Epithelial cell of esophagus (primary cell): Measurements from ENCODE around the gene MOB3B.

Experiments
- DNase-seq: peaks from one replicate; pipeline ENCODE4 v3.0.0; 2010; ENCODE audit warnings: low read depth
- H3K4me3 ChIP-seq: 2 replicates; pipeline ENCODE4 v1.5.1; 2011; ENCODE audit warnings: mild to moderate bottlenecking, low read length, control low read depth
- TF ChIP-seq, protein P1 (sequence below): IDR thresholded peaks from 2 replicates; pipeline ENCODE4 v1.5.1; 2011; ENCODE audit warnings: low read depth, mild to moderate bottlenecking, low read length, control low read depth, inconsistent platforms; ENCODE audit not compliant: insufficient read depth; ENCODE audit errors: missing control alignments

Gene MOB3B

GRCh38 chr9:27293996-27294395 is 235.6 kb downstream of the MOB3B start:
- TF ChIP-seq, protein P1, sequence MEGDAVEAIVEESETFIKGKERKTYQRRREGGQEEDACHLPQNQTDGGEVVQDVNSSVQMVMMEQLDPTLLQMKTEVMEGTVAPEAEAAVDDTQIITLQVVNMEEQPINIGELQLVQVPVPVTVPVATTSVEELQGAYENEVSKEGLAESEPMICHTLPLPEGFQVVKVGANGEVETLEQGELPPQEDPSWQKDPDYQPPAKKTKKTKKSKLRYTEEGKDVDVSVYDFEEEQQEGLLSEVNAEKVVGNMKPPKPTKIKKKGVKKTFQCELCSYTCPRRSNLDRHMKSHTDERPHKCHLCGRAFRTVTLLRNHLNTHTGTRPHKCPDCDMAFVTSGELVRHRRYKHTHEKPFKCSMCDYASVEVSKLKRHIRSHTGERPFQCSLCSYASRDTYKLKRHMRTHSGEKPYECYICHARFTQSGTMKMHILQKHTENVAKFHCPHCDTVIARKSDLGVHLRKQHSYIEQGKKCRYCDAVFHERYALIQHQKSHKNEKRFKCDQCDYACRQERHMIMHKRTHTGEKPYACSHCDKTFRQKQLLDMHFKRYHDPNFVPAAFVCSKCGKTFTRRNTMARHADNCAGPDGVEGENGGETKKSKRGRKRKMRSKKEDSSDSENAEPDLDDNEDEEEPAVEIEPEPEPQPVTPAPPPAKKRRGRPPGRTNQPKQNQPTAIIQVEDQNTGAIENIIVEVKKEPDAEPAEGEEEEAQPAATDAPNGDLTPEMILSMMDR = no peak
- H3K4me3 ChIP-seq = no peak overlapping the region
- no peak for DNase-seq

- DNase-seq = no peak
- no peak overlapping the region for H3K4me3 ChIP-seq
- TF ChIP-seq, protein P1 = no peak
These were observed 236.8 kb downstream of the MOB3B start for GRCh38 chr9:27292659-27293405.

- no peak overlapping the region for H3K4me3 ChIP-seq
- no peak for DNase-seq
- TF ChIP-seq, protein P1 = no peak
These were observed 238.3 kb downstream of the MOB3B start for GRCh38 chr9:27291292-27291691.

DNA sequence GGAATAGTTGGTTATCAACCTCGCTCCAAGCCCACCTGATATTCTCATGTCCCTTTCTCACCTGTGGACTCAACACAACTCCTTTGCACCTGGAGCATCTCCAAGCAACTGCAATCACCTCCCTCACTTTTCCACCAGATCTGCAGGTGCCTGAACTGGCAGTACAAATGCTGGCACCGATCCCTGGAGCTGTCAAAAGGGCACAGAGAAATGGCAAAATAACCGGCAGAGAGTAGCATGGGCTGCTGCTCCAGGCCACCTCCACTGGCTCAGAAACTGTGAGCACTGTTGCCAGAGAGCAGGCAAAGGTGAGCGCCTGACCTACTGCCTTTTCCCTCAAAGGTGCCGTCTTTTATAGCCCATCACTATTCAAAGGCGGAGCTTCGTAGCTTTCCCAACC is 247.3 kb downstream of the MOB3B start:
- H3K4me3 ChIP-seq = no peak overlapping the region
- TF ChIP-seq, protein P1 = no peak
- no peak for DNase-seq

- no peak for DNase-seq
- TF ChIP-seq, protein P1 = no peak
- H3K4me3 ChIP-seq = no peak overlapping the region
These were observed 248.8 kb downstream of the MOB3B start for GRCh38 chr9:27280860-27281259.

- H3K4me3 ChIP-seq = no peak overlapping the region
- no peak for DNase-seq
- TF ChIP-seq, protein P1 = no peak
These were observed 249.4 kb downstream of the MOB3B start for GRCh38 chr9:27280249-27280648.

DNA sequence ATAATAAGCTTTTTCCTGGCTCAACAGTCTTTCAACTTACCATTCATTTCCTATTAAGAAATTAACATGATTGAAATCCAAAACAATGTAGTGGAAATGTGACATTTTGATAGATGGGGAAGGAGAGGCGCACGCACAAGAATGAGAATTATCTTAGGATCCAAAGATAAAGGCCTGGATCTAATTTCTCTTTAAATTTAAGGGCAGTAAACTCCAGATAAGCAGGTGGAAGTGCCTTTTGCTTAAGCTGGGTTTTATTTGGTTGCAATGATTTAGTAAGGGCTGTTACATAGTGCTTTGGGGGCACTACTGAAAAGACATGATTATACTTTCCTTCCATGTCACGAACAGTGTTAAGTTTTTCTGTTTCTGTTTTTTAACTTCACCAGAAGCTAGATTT is 250.0 kb downstream of the MOB3B start:
- TF ChIP-seq, protein P1 = no peak
- DNase-seq = no peak
- no peak overlapping the region for H3K4me3 ChIP-seq
